GM13977 (cell line): Measurements from ENCODE around the gene PRAME.

Experiments
- DNase-seq: peaks from one replicate; pipeline ENCODE4 v3.0.0; 2012; ENCODE audit warnings: low spot score
- in situ Hi-C: fragments of 300-500 bp; cut with MboI; formaldehyde crosslinking; loops from one replicate; pipeline ENCODE4 v1.12.0; 2022; ENCODE audit warnings: low sequenced_read_pairs, low pct_unique_long_range_greater_than_20kb, mixed read lengths, inconsistent platforms; ENCODE audit not compliant: unreplicated experiment
- TF ChIP-seq, protein P1 (sequence below): IDR thresholded peaks from 2 replicates; pipeline ENCODE4 v1.5.1; 2012; ENCODE audit warnings: mild to moderate bottlenecking, control low read depth; ENCODE audit not compliant: insufficient read depth; ENCODE audit errors: extremely low read depth, missing control alignments

The PRAME gene

DNA sequence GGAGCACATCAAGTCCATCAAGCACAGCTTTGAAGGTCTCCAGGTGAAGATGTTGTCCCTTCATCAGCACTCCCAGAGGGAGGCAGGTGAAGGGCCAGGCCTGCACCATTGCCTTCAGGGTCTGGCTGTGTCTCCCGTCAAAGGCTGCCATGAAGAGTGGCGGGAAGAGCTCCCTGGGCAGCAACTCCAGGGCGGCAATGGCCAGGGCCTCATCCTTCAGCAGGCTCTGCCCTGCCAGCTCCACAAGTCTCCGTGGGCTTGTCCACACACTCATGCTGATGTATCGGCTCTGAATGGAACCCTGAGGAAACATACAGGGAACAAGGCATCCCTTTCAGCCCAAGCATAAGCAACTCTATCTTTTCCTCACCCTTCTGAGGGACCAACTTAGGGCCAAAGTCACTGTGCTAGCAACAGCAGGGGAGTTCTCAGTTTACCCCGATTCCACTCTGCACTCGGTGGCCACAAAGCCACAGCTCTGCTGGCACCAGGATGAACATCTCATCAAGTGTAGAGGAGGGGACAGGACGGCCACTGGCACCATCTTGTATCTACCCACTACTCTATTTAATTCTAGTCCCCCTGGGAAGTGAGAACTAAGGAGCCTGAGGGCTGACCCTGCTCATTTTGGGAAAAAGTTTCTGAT lies 8.2 kb downstream of the PRAME start:
- TF ChIP-seq, protein P1, sequence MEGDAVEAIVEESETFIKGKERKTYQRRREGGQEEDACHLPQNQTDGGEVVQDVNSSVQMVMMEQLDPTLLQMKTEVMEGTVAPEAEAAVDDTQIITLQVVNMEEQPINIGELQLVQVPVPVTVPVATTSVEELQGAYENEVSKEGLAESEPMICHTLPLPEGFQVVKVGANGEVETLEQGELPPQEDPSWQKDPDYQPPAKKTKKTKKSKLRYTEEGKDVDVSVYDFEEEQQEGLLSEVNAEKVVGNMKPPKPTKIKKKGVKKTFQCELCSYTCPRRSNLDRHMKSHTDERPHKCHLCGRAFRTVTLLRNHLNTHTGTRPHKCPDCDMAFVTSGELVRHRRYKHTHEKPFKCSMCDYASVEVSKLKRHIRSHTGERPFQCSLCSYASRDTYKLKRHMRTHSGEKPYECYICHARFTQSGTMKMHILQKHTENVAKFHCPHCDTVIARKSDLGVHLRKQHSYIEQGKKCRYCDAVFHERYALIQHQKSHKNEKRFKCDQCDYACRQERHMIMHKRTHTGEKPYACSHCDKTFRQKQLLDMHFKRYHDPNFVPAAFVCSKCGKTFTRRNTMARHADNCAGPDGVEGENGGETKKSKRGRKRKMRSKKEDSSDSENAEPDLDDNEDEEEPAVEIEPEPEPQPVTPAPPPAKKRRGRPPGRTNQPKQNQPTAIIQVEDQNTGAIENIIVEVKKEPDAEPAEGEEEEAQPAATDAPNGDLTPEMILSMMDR, result no peak
- in situ Hi-C loops, result no loop called here
- DNase-seq, result no peak

DNA sequence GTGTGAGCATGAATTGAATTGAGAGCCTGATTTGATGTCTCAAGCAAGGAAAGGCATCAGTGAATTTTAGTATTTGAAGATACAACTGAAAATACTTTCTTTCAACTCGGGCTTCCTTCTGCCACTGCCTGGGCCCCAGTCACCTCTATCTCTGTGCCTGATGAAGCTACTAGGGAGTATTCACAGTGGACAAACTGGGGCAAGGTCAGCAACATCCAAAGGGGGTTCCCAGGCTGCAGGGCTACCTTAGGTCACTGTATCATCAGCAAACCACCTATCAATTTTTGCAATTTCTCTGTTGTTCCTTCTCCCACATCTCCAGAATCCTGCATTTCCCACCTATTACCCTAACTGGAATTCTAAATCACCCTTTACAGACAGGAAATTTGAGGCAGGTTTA lies 10.2 kb downstream of the PRAME start:
- DNase-seq, result no peak
- TF ChIP-seq, protein P1, result no peak
- in situ Hi-C loops, result no loop called here

DNA sequence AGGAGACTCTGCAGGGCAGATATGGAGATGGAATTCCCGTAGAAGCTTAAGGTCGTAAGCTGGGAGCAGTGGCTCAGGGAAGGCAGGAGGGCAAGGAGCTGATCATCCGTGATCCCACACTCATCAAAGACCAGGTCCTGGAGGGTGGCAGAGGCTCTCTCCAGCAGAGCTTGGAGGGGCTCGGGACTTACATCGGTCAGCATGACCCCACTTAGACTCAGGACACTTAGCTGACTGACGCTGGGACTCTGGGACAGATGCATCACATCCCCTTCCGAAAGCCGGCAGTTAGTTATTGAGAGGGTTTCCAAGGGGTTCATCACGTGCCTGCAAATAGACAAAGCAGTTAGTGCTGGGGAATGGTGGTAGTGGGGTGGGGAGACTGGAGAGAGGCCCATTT lies 10.7 kb downstream of the PRAME start:
- DNase-seq, result no peak
- TF ChIP-seq, protein P1, result no peak
- in situ Hi-C loops, result no loop called here

DNA sequence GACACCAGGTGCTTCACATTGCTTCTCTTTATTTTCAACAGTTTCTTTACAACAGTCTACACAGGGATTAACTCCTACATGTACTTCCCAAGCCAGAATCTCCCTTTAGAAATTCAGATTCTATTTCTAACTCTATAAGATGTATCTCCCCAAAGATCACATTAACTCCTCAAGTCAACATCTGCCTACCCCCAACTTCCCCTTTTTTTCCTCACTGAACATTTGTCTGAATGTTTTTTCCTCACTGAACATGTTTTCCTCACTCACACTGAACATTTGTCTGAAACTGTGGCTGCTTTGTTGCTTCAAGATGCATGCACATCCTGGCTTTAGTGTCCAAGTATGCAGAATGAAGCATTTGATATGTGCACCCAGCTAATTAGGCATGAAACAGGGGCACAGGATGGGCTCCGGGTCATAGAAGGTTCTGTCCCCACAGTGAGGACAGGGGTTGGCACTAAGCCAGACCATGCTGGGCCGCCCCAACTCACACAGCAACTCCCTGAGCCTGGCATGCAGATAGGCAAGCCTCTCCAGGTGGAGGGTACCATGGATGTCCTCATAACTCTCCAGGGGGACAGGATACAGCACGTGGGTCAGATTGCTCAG lies 11.3 kb downstream of the PRAME start:
- TF ChIP-seq, protein P1, result no peak
- no peak for DNase-seq
- in situ Hi-C loops, result no loop called here

DNA sequence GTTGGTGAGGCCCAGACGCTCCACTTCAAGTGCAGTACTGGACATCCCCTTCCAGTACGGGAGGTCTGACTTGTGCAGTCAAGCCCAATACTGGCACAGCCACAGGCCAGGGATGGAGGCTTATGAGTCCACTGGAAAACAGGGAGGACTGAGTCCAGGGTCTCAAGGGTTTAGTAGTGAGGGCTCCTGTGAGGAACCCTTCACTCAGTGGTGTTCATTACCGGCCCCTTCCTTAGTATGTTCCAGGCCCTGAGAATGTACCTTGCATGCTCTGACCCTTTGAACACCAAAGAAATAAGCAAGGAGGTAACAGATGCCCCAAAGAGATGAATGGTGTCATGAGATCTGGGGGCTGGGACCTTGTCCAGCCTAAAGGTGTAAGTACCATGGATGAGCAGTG lies 11.8 kb downstream of the PRAME start:
- no peak for DNase-seq
- TF ChIP-seq, protein P1, result no peak
- in situ Hi-C loops, result no loop called here

DNA sequence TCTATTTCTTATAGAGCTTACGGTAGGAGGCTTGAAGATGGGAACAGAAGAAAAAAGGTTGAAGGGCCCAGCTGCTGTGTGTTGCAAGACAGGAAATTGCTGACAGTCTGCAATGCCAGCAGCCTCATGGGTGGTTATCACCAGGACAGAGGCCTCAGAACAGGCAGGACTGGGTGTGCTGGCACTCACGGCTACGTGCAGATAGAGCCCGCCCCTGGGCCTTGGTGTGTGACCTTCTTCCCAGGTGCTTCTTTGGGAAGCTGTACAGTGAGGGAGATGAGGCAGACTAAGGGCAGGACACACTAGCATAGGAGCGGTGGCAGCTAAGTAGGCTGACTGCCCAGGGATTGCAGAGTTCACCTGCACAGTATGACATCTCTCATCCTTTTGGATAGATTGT lies 12.6 kb downstream of the PRAME start:
- no peak for DNase-seq
- TF ChIP-seq, protein P1, result no peak
- in situ Hi-C loops, result no loop called here
